Stimulated activated CD4-positive, alpha-beta T cell treated with anti-CD3 and anti-CD28 coated beads, Interleukin-4, amount 100 ng/mL, for 1 hour (primary cell): ENCODE measurements around the gene RIMKLB.
"Not testable (repeated sequence)": the region's sequence is repeated elsewhere in the genome, so short reads cannot be mapped to it uniquely, and the experiment has no call there.

Source experiments
- DNase-seq: peaks from one replicate; pipeline ENCODE4 v3.0.0-alpha.2; 2020

The RIMKLB gene

DNA sequence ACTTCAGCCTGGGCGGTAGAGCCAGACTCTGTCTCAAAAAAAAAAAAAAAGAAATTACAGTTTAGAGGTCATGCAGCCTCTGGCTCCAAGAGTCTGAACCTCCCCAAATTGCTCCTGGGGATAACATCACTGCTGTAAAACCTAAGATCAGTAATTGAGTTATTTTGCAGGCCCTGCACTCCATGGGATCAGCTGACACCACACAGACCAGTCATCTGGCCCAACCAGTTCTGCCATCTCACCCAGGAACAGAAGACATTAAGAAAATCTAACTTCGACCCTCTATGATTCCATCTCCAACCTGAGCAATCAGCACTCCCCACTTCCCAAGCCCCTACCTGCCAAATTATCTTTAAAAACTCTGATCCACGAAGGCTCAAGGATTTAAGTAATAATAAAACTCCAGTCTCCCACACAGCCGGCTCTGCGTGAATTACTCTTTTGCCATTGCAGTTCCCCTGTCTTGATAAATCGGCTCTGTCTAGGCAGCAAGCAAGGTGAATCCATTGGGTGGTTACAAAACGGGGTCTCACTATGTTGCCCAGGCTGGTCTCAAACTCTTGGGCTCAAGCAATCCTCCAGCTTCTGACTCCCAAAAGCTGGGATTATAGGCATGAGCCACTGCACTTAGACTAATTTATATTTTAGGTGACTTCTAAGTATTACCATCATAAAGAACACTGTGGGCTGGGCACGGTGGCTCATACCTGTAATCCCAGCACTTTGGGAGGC is 123.1 kb downstream of the RIMKLB start:
- DNase-seq: not testable (repeated sequence)

- DNase-seq: no peak
Measured at GRCh38 chr12:8821591-8821990, 123.8 kb downstream of the RIMKLB start.

- no peak for DNase-seq
Measured at GRCh38 chr12:8822298-8822697, 124.5 kb downstream of the RIMKLB start, which contains the start of gene A2ML1. Gene A2ML1 (plus strand): TSS chr12:8822621. CDS start chr12:8822652, 31 bp downstream.

GRCh38 chr12:8823565-8824300 is 125.9 kb downstream of the RIMKLB start:
- DNase-seq: no peak

DNA sequence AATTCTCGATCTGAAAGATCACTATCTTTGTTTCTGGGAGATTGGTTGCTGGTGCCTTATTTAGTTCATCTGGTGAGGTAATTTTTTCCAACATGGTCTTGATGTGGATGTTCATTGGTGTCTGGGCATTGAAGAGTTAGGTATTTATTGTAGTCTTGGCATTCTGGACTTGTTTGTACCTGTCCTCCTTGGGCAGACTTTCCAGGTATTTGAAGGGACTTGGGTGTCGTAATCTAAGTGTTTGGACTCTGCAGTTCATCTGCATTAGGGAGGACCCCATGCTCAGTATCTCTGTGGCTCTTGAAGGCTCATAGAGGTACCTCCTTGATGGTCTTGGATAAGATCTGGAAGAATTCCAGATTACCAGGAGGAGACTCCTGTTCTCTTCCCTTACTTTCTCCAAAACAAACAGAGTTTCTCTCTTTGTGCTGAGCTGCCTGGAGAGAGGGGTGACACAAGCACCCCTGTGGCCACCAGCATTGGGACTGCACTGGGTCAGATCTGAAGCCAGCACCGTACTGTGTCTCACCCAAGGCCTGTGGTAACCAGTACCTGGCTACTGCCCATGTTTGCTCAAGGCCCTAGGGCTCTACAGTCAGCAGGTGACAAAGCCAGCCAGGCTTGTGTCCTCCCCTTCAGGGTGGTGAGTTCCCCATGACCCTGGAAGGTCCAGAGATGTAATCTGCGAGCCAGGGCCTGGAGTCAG is 129.9 kb downstream of the RIMKLB start:
- DNase-seq: no peak

DNA sequence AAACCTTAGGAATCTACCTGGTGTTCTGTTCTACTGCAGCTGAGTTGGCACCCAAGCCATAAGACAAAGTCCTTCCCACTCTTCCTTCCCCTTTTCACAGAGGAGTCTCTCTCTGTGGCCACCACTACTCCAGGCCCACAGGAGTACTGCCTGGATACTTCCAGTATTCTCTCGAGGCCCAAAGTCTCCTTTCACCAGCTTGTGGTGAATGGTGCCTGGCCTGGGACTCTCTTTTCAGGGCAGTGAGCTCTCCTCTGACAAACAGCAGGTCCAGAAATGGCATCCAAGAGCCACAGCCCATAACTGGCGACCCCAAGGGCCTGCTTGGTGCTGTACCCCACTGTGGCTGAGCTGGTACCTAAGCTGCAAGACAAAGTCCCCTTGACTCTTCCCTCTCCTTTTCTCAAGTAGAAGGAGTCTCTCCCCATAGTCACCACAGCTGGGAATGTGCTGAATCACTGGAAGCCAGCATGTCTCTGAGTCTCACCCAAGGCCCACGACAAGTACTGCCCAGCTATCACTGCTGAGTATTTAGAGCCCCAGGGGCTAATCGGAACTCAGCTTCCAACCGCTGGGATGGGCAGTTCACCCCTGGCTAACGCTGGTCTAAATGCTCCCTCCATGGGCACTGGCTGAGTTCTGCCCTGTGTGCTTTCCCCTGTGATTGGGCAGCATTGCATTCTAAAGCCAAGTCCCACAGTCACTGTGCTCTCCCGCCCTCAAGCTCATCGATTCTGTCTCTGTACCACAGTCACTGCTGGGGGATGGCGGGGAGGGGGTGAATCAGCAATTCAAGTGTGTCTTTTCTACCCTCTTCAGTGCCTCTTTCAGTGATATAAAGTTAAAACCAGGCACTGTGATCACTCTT is 130.7 kb downstream of the RIMKLB start:
- no peak for DNase-seq

DNA sequence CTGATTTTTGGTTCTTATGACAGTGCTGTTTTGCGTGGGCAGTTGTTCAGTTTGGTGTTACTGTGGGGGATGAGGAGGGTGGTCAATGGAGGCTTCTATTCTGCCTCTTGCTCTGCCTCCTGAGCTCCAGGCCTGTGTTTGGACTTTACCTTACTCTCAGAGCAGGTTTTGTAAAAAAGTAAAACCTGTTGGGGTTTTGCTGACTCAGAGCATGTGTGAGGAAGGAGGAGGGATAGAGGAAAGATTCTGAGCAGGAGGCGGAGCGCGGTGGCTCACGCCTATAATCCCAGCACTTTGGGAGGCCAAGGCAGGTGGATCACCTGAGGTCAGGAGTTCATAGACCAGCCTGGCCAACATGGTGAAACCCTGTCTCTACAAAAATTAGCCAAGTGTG is 131.3 kb downstream of the RIMKLB start:
- no peak for DNase-seq

DNA sequence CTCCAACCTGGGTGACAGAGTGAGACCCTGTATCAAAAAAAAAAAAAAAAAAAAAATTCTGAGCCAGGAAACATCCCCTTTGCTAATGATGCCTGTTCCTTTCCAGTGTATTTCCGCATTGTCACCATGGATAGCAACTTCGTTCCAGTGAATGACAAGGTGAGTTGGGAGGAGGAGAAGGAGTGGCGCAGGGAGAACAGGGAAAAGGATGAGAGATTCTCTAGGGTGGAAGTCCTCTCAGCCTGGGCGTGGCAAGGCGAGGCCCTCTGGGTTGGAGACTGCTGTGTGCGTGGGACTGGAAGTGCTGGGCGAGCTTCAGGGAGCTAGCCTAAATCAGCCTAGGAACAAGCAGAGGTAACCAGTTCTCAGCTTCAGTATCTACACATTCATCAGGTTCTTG is 131.8 kb downstream of the RIMKLB start:
- no peak for DNase-seq

DNA sequence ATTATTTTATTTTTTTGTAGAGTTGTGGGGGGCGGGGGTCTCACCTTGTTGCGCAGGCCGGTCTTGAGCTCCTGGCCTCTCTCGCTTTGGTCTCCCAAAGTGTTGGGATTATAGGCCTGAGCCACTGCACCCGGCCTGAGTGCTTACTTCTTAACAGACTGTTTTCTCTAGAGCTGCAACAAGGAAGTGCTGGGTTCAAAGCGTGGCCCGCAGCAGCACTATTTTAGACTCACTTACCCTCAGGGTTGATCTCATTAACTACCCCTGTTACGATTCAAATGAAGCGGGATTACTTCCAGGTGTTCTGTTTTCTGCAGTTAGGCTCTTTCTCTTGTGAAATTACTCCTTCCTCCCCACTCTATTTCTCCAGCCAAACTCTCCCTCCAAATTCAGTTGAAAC is 133.3 kb downstream of the RIMKLB start:
- no peak for DNase-seq

GRCh38 chr12:8832500-8832899 is 134.7 kb downstream of the RIMKLB start:
- DNase-seq: no peak
